ENCODE measurements around the gene EVX1. TPM values are rescaled to one million over a fixed set of nuclear protein-coding genes. Genes with fewer than 3 reads are reported as not detected.
A peak's percentile ranks its signal among the peaks of the same experiment; 100 is the strongest.

Gene EVX1
- total RNA-seq, 2 experiments from 2014 or later, result not detected

DNA sequence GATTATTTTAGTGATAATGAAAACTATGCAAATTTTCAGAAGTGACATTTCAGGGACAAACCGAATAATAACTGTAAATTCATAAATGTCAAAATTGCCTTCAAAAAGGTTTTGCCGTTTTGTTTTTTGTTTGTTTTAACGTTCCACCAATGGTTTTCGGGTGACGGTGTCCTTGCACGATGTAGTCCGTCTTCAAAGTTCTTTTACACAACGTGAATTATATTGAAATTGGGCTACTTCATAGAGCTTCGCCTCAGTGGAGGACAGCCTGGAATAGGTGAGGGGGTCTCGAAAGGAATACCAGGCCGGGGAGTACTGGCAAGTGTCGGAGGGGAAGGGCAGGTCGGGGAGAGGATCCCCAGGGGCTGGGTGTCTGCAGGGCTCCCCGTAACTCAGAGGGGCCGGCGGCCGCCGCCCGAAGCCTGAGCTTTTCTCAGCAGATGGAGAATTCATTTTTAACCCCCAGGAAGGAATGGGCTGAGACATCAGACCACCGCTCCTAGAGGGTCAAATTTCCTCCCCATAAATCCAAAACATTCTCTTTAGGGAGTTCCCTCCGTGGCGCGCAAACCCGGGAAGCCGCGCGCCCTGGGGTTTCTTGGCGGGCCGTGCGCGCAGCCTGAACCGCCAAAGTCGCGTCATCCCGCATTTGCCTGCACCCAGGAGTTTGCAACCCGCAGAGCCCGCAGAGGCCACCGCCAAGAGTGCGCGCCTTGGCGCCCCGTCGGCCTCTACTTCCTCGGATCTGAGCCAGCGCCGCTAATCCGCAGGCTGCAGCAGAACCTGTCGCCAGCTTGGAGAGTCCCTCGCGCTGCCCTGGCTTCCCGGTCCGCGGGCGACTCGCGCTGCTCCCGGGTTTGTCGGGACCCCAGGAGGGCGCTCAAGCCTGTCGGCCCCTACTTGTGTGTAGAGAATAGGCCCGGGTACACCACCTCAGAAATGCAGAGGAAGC is 17.3 kb upstream of the EVX1 start:
- H3K9me3 Mint-ChIP-seq (ENCODE audit: low read depth), result no peaks in the 10 kb centered on the region
- CTCF ChIA-PET, result interaction anchor here (1.2 kb wide), 1 partner anchor 14 kb away, joined by 3 read pairs; no protein-coding TSS in a partner anchor
- ATAC-seq, result no peak
- DNase-seq, result no peak
- peaks cover 6% of the 10 kb centered on the region for H3K4me1 Mint-ChIP-seq
- H3K36me3 Mint-ChIP-seq, result no peaks in the 10 kb centered on the region
- H3K27me3 Mint-ChIP-seq, result peaks cover 82% of the 10 kb centered on the region
- H3K4me3 Mint-ChIP-seq, result no peak overlapping the region
- H3K27ac Mint-ChIP-seq, result no peak overlapping the region

DNA sequence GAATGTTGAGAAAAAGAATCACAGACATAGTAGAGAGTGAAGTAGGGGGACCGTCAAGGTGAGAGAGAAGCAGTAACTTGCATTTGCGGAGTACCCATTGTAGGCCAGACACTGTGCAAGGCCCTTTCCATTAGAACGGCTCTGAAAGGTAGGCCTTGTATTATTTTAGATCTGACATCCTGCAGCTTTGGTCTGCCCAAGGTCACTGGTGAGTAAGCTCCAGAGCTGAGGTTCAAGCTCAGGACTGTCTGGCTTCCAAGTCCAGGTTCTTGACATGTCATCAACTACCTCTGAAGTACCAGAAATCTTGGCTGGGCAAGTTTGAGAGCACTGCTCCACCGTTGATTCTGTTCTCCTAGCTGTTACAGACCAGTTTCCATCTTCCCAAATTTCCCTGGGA is 13.2 kb upstream of the EVX1 start:
- Mint-ChIP-seq H3K27me3 (peaks cover 60% of the 10 kb centered on the region), H3K4me3 (no peak overlapping the region), H3K4me1 (no peaks in the 10 kb centered on the region), H3K36me3 (no peaks in the 10 kb centered on the region), H3K9me3 (ENCODE audit: low read depth) (no peaks in the 10 kb centered on the region), H3K27ac (no peak overlapping the region)
- CTCF ChIA-PET, result interaction anchor here (1.3 kb wide), 1 partner anchor 865 kb away, joined by 3 read pairs; no protein-coding TSS in a partner anchor
- DNase-seq (no peak), ATAC-seq (no peak)

- peaks cover 70% of the 10 kb centered on the region for H3K27me3 Mint-ChIP-seq
- DNase-seq, result no peak
- CTCF ChIA-PET, result interaction anchor here (1.2 kb wide), 1 partner anchor 56 kb away, joined by 3 read pairs; no protein-coding TSS in a partner anchor
- no peak overlapping the region for H3K27ac Mint-ChIP-seq
- H3K9me3 Mint-ChIP-seq (ENCODE audit: low read depth), result no peaks in the 10 kb centered on the region
- peak; percentile 51 for ATAC-seq
- H3K36me3 Mint-ChIP-seq, result no peaks in the 10 kb centered on the region
- peaks cover 4% of the 10 kb centered on the region for H3K4me1 Mint-ChIP-seq
- no peak overlapping the region for H3K4me3 Mint-ChIP-seq
Measured at GRCh38 chr7:27235387-27236311, 7.0 kb upstream of the EVX1 start.

- H3K27me3 Mint-ChIP-seq, result peaks cover 92% of the 10 kb centered on the region
- H3K9me3 Mint-ChIP-seq (ENCODE audit: low read depth), result no peaks in the 10 kb centered on the region
- DNase-seq, result no peak
- no peaks in the 10 kb centered on the region for H3K36me3 Mint-ChIP-seq
- no peak overlapping the region for H3K4me3 Mint-ChIP-seq
- H3K4me1 Mint-ChIP-seq, result peaks cover 10% of the 10 kb centered on the region
- CTCF ChIA-PET, result interaction anchor here (1.1 kb wide), 1 partner anchor 34 kb away, joined by 3 read pairs; no protein-coding TSS in a partner anchor
- H3K27ac Mint-ChIP-seq, result no peak overlapping the region
- peak; percentile 53 for ATAC-seq
Measured at GRCh38 chr7:27237735-27238334, 4.8 kb upstream of the EVX1 start.

DNA sequence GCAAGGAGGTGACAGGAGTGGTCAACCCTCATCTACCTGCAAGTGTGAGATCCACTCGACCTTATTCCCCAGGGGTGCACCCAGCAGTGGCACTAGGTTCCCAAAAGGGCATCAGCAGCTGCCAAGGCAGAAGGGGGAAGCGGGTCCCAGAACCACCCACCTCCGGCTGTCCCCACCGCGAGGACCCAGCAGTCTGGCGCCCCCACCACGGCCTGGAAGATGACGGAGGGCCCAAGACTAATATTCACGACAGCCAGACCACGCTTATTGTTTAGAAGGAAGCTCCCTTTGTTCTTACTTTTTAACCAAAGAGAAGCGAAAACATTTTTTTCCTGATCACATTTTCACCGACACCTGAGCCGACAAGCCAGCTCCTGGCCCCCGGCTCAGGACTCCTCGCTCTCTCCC is 3.6 kb upstream of the EVX1 start:
- H3K4me1 Mint-ChIP-seq, result peaks cover 12% of the 10 kb centered on the region
- peaks cover 90% of the 10 kb centered on the region for H3K27me3 Mint-ChIP-seq
- no peak overlapping the region for H3K27ac Mint-ChIP-seq
- no peaks in the 10 kb centered on the region for H3K36me3 Mint-ChIP-seq
- no peaks in the 10 kb centered on the region for H3K9me3 Mint-ChIP-seq (ENCODE audit: low read depth)
- CTCF ChIA-PET, result interaction anchor here (0.9 to 2.9 kb wide), 4 partner anchors 12 to 78 kb away, joined by 3 to 15 read pairs (median 3); no protein-coding TSS in a partner anchor
- ATAC-seq (no peak), DNase-seq (no peak)
- no peak overlapping the region for H3K4me3 Mint-ChIP-seq

DNA sequence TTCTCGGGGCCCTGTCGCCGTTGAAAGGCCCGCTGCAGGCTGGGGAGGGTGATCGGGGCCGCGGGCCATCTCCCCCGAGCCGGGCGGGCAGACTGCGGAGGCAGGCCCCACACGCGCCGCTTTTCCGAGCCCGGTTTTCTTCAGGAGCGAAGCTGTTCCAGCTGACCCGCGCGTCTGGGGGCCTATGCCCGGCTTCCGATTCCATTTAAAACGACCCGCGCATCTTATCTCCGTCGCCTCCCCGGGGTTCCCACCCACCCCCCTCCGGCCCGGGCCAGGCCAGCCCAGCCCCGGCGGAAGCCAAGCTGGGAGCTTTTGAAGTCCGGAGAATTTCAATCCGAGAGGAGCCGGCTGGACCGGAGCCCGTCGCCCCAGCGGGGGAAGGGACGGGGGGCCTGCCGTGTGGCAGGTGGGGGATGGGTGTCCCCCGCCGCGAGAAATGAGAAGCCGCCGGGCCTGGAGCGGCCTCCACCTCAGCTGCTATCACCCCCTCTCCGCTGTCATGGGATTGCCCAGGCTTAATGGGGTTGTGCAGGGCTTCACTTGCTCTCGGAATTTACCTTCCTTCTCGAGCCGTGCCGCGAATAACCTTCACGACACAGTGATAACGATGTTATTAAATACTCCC is 3.1 kb upstream of the EVX1 start:
- Mint-ChIP-seq H3K27me3 (peaks cover 89% of the 10 kb centered on the region), H3K4me1 (peaks cover 13% of the 10 kb centered on the region), H3K27ac (no peak overlapping the region), H3K9me3 (ENCODE audit: low read depth) (no peaks in the 10 kb centered on the region), H3K4me3 (no peak overlapping the region), H3K36me3 (no peaks in the 10 kb centered on the region)
- CTCF ChIA-PET, result interaction anchor here (0.9 to 2.9 kb wide), 4 partner anchors 12 to 78 kb away, joined by 3 to 15 read pairs (median 3); no protein-coding TSS in a partner anchor
- no peak for DNase-seq
- ATAC-seq, result no peak

GRCh38 chr7:27240015-27240731 is 2.4 kb upstream of the EVX1 start:
- Mint-ChIP-seq H3K9me3 (ENCODE audit: low read depth) (no peaks in the 10 kb centered on the region), H3K27me3 (peaks cover 91% of the 10 kb centered on the region), H3K4me1 (peaks cover 13% of the 10 kb centered on the region), H3K4me3 (no peak overlapping the region), H3K36me3 (no peaks in the 10 kb centered on the region), H3K27ac (no peak overlapping the region)
- CTCF ChIA-PET, result interaction anchor here (0.9 to 2.9 kb wide), 2 partner anchors 11 to 44 kb away, joined by 3 to 15 read pairs; no protein-coding TSS in a partner anchor
- no peak for DNase-seq
- ATAC-seq, result no peak

DNA sequence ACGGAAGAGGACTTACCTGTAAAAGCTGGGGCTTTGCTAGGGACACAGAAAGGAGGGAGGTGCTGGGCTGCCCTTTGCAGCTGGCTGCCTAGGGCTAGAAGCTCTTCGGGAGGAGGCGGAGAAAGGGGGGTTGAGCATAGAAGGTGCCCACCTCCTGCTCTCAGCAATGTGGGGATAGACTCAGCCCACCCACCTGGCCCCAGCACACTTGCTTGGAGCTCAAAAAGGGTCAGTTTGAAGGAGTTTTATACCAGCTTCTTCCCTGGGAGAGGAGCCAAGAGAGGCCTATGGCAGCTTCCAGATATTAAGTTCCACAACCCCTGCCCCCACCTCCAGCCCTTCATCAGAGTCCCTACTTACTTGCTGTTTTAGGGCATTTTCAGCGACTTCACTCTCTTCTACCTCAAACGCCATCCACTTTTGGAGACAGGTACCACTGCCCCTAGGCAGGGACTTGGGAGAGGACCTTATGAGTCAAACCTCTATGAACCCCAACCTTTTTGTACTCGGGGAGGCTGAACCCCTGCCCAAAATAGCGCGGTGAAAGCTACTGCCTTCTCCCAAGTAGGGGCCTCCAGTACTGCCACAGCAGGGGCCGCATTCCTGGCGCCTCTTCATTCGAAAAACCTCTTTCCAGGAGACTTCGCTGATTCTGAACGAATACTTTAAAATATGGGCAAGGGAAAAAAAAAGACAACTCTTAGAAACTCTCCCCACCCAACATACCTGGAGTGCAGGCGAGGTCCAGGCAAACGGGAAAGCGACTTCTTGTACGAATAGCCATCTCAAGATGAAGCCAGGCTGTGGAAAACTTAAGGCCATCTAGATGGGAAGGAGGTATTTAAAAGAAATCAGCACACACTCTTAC is 1.2 kb upstream of the EVX1 start:
- CTCF ChIA-PET, result interaction anchor here (0.9 to 2.9 kb wide), 3 partner anchors 32 to 45 kb away, joined by 3 to 15 read pairs (median 5); no protein-coding TSS in a partner anchor
- Mint-ChIP-seq H3K27me3 (peaks cover 92% of the 10 kb centered on the region), H3K4me3 (no peak overlapping the region), H3K9me3 (ENCODE audit: low read depth) (no peaks in the 10 kb centered on the region), H3K36me3 (no peaks in the 10 kb centered on the region), H3K4me1 (peaks cover 13% of the 10 kb centered on the region), H3K27ac (no peak overlapping the region)
- no peak for DNase-seq
- no peak for ATAC-seq

- H3K36me3 Mint-ChIP-seq, result no peaks in the 10 kb centered on the region
Measured at GRCh38 chr7:27242154-27242553, 448 bp upstream of the EVX1 start.

GRCh38 chr7:27243340-27244163 is 950 bp downstream of the EVX1 start:
- ATAC-seq, result no peak
- no peak for DNase-seq
- CTCF ChIA-PET, result interaction anchor here (1.4 kb wide), 1 partner anchor 47 kb away, joined by 5 read pairs; no protein-coding TSS in a partner anchor
- Mint-ChIP-seq H3K27ac (peak overlapping the region; percentile 59), H3K4me3 (no peak overlapping the region), H3K36me3 (no peaks in the 10 kb centered on the region), H3K4me1 (peaks cover 11% of the 10 kb centered on the region), H3K27me3 (peaks cover 92% of the 10 kb centered on the region), H3K9me3 (ENCODE audit: low read depth) (no peaks in the 10 kb centered on the region)

More at GRCh38 chr7:27242154-27242553, 448 bp upstream of the EVX1 start:
- ATAC-seq (no peak), DNase-seq (no peak)
- Mint-ChIP-seq H3K4me3 (peak overlapping the region; percentile 33), H3K27ac (peak overlapping the region; percentile 47), H3K27me3 (peaks cover 92% of the 10 kb centered on the region), H3K4me1 (peaks cover 13% of the 10 kb centered on the region), H3K9me3 (ENCODE audit: low read depth) (no peaks in the 10 kb centered on the region)
- CTCF ChIA-PET, result interaction anchor here (0.7 to 1.4 kb wide), 4 partner anchors 11 to 46 kb away, joined by 3 to 5 read pairs (median 4); no protein-coding TSS in a partner anchor

Data from activated CD8-positive, alpha-beta memory T cell treated with anti-CD3 and anti-CD28 coated beads, Interleukin-2, amount 10 ng/mL, durations not matched to agents 7 days and 5 days (primary cell).